Heart left ventricle (tissue), 13 donors: ENCODE results near the gene ZNF501.

ENCODE experiments used
- CTCF ChIP-seq, 12 donors: fragments of 200-600 bp; sonication (generic) in 4 of 12; IDR thresholded peaks; one replicate each; pipeline versions ENCODE4 v1.5.0 to v1.8.0; 2018 to 2022; ENCODE audit warnings: antibody characterized with exemption in 12 of 12, mild to moderate bottlenecking in 5 of 12
- POLR2A ChIP-seq, 2 donors: fragments of 450-650 bp; IDR thresholded peaks; one replicate each; pipeline ENCODE4 v1.6.1; 2017; ENCODE audit warnings: antibody characterized with exemption in 2 of 2, mild to moderate bottlenecking in 2 of 2, moderate library complexity in 2 of 2
- donor health status: ischemic (EF 13 %, LVEDD 7.1; RV severe dilation, severe dysfunction).
- donor health status: DM: no; HTN: yes; CAD: no.
- donor health status: DM: no; HTN: no; CAD: no.
- donor health status: ischemic (EF 25% LVEDD 6.9; RV normal size, moderate dysfunction).
- donor health status: ischemic (EF 25% LVEDD 5.7; RV mildly dilated, moderate dysfunction).
- donor health status: ischemic (EF 35%, LVEDD 5.7; RV mildly dilated, moderate dysfunction).
- donor health status: nonischemic (EF 11% LVEDD 7.7; RV severe dilation, severe dysfunction).
- donor health status: DM: yes; HTN: yes; CAD: no.
- donor health status: PGD.
- donor health status: ischemic (EF 29% LVEDD 5.4; RV normal size, mild dysfunction).
- donor health status: nonischemic (EF 23%, LVEDD 6.1; RV moderate dilation, normal function).

- TF ChIP-seq POLR2A (IDR thresholded peaks at IDR 0.05) (no peak), CTCF (IDR thresholded peaks at IDR 0.05) (no peak)
These were observed 42.6 kb downstream of the ZNF501 start for GRCh38 chr3:44772099-44772442.
